ENCODE results near the gene GID8.

- TF ChIP-seq POLR2AphosphoS5 (IDR thresholded peaks at IDR 0.05; ENCODE audit: low read depth, low read length), result no peak
- TF ChIP-seq SIN3A (IDR thresholded peaks at IDR 0.05; ENCODE audit: borderline replicate concordance, insufficient read depth, low read length), result no peak
- TF ChIP-seq REST (IDR thresholded peaks at IDR 0.05; ENCODE audit: insufficient read depth in 1 of 2, low read depth in 2 of 2, low read length in 2 of 2), result no peak
- TF ChIP-seq FOXP2 (optimal IDR thresholded peaks at IDR 0.05; ENCODE audit: borderline replicate concordance, extremely low read depth, extremely low read length, insufficient read depth), result no peak
- no peak for TF ChIP-seq TAF1 (IDR thresholded peaks at IDR 0.05; ENCODE audit: borderline replicate concordance, insufficient read depth, low read length)
Observed at GRCh38 chr20:62893700-62894099, 44.2 kb upstream of the GID8 start.
